ENCODE results near the gene NTHL1. TPM values are rescaled to one million over a fixed set of nuclear protein-coding genes. Genes with fewer than 3 reads are reported as not detected.

Gene NTHL1
- total and polyA plus RNA-seq, 2 donors (not counting 1 experiment from before 2014, with no cell fraction given), result 8.4 to 44.4 TPM

- no peak for TF ChIP-seq EZH2 (IDR thresholded peaks at IDR 0.05; ENCODE audit: low read length, missing control alignments)
- no peak for TF ChIP-seq CTCF (conservative IDR thresholded peaks at IDR 0.05 in 1 of 2, IDR thresholded peaks at IDR 0.05 in 1 of 2; ENCODE audit: low read depth in 1 of 2, low read length in 2 of 2)
- Histone ChIP-seq H2AFZ (ENCODE audit: low read length) (no peak overlapping the region), H3K4me3 (replicated peaks in 1 of 4; ENCODE audit: control extremely low read depth in 1 of 4, insufficient read depth in 1 of 4, low read depth in 3 of 4, low read length in 4 of 4) (no peak overlapping the region), H3K27ac (ENCODE audit: insufficient read depth, low read length) (no peak overlapping the region), H4K20me1 (ENCODE audit: control insufficient read depth, extremely low read depth, insufficient read depth, low read length) (no peaks in the 10 kb centered on the region), H3K36me3 (ENCODE audit: control insufficient read depth, insufficient read depth, low read length) (peaks cover 2% of the 10 kb centered on the region), H3K4me2 (ENCODE audit: extremely low read depth, insufficient read depth, low read length) (no peak overlapping the region), H3K79me2 (ENCODE audit: control insufficient read depth, insufficient read depth, low read length) (peaks cover 9% of the 10 kb centered on the region), H3K9ac (ENCODE audit: insufficient read depth, low read length) (no peak overlapping the region), H3K27me3 (ENCODE audit: control insufficient read depth, insufficient read depth, low read length) (no peaks in the 10 kb centered on the region), H3K4me1 (ENCODE audit: control insufficient read depth, extremely low read depth, insufficient read depth, low read length) (peaks cover 27% of the 10 kb centered on the region), H3K9me3 (ENCODE audit: control insufficient read depth, insufficient read depth, low read depth, low read length) (no peaks in the 10 kb centered on the region)
- DNase-seq (ENCODE audit: low read depth in 2 of 2), result no peak
Observed at GRCh38 chr16:2029350-2029749, 18.3 kb downstream of the NTHL1 start.

- peaks cover 5% of the 10 kb centered on the region for H3K79me2 ChIP-seq (ENCODE audit: control insufficient read depth, insufficient read depth, low read length)
- no peak overlapping the region for H3K9ac ChIP-seq (ENCODE audit: insufficient read depth, low read length)
- H3K4me3 ChIP-seq (replicated peaks in 1 of 4; ENCODE audit: control extremely low read depth in 1 of 4, insufficient read depth in 1 of 4, low read depth in 3 of 4, low read length in 4 of 4), result peak overlapping the region in 1 of 4 experiments; percentile 4
- no peak overlapping the region for H3K4me2 ChIP-seq (ENCODE audit: extremely low read depth, insufficient read depth, low read length)
- peaks cover 2% of the 10 kb centered on the region for H3K36me3 ChIP-seq (ENCODE audit: control insufficient read depth, insufficient read depth, low read length)
- peaks cover 29% of the 10 kb centered on the region for H3K4me1 ChIP-seq (ENCODE audit: control insufficient read depth, extremely low read depth, insufficient read depth, low read length)
- no peaks in the 10 kb centered on the region for H3K27me3 ChIP-seq (ENCODE audit: control insufficient read depth, insufficient read depth, low read length)
- no peak for DNase-seq (ENCODE audit: low read depth in 2 of 2)
- no peaks in the 10 kb centered on the region for H3K9me3 ChIP-seq (ENCODE audit: control insufficient read depth, insufficient read depth, low read depth, low read length)
- no peak overlapping the region for H2AFZ ChIP-seq (ENCODE audit: low read length)
- H4K20me1 ChIP-seq (ENCODE audit: control insufficient read depth, extremely low read depth, insufficient read depth, low read length), result no peaks in the 10 kb centered on the region
- TF ChIP-seq CTCF (conservative IDR thresholded peaks at IDR 0.05 in 1 of 2, IDR thresholded peaks at IDR 0.05 in 1 of 2; ENCODE audit: low read depth in 1 of 2, low read length in 2 of 2) (no peak), EZH2 (IDR thresholded peaks at IDR 0.05; ENCODE audit: low read length, missing control alignments) (no peak)
- H3K27ac ChIP-seq (ENCODE audit: insufficient read depth, low read length), result no peak overlapping the region
Observed at GRCh38 chr16:2028620-2029220, 18.9 kb downstream of the NTHL1 start.

- Histone ChIP-seq H3K4me3 (replicated peaks in 1 of 4; ENCODE audit: control extremely low read depth in 1 of 4, insufficient read depth in 1 of 4, low read depth in 3 of 4, low read length in 4 of 4) (peak overlapping the region in 3 of 4 experiments; percentile 56 to 71 (median 63)), H3K4me2 (ENCODE audit: extremely low read depth, insufficient read depth, low read length) (peak overlapping the region; percentile 99), H3K36me3 (ENCODE audit: control insufficient read depth, insufficient read depth, low read length) (peaks cover 2% of the 10 kb centered on the region), H3K27ac (ENCODE audit: insufficient read depth, low read length) (no peak overlapping the region), H3K79me2 (ENCODE audit: control insufficient read depth, insufficient read depth, low read length) (peaks cover 4% of the 10 kb centered on the region), H3K9ac (ENCODE audit: insufficient read depth, low read length) (no peak overlapping the region), H3K4me1 (ENCODE audit: control insufficient read depth, extremely low read depth, insufficient read depth, low read length) (peaks cover 28% of the 10 kb centered on the region), H4K20me1 (ENCODE audit: control insufficient read depth, extremely low read depth, insufficient read depth, low read length) (no peaks in the 10 kb centered on the region), H3K9me3 (ENCODE audit: control insufficient read depth, insufficient read depth, low read depth, low read length) (no peaks in the 10 kb centered on the region), H3K27me3 (ENCODE audit: control insufficient read depth, insufficient read depth, low read length) (no peaks in the 10 kb centered on the region), H2AFZ (ENCODE audit: low read length) (no peak overlapping the region)
- TF ChIP-seq CTCF (conservative IDR thresholded peaks at IDR 0.05 in 1 of 2, IDR thresholded peaks at IDR 0.05 in 1 of 2; ENCODE audit: low read depth in 1 of 2, low read length in 2 of 2) (no peak), EZH2 (IDR thresholded peaks at IDR 0.05; ENCODE audit: low read length, missing control alignments) (no peak)
- DNase-seq (ENCODE audit: low read depth in 2 of 2), result no peak
Observed at GRCh38 chr16:2028146-2028545, 19.5 kb downstream of the NTHL1 start.
